IPS-11a (cell line): Measurements from ENCODE around the gene POU2F1.

Source experiments
- H3K4me3 ChIP-seq: one replicate; pipeline ENCODE4 v1.5.1; 2013; ENCODE audit warnings: low read depth, low read length, control low read depth

The POU2F1 gene

GRCh38 chr1:167457936-167458584 is 237.4 kb downstream of the POU2F1 start:
- H3K4me3 ChIP-seq, result no peak overlapping the region

- H3K4me3 ChIP-seq, result no peak overlapping the region
Measured at GRCh38 chr1:167460836-167461235, 240.2 kb downstream of the POU2F1 start.

- no peak overlapping the region for H3K4me3 ChIP-seq
Measured at GRCh38 chr1:167462341-167462740, 241.7 kb downstream of the POU2F1 start.

- H3K4me3 ChIP-seq, result no peak overlapping the region
Measured at GRCh38 chr1:167463080-167463479, 242.4 kb downstream of the POU2F1 start.

GRCh38 chr1:167463875-167464575 is 243.3 kb downstream of the POU2F1 start:
- no peak overlapping the region for H3K4me3 ChIP-seq

GRCh38 chr1:167465018-167465417 is 244.3 kb downstream of the POU2F1 start:
- H3K4me3 ChIP-seq, result no peak overlapping the region

GRCh38 chr1:167465743-167466142 is 245.1 kb downstream of the POU2F1 start:
- H3K4me3 ChIP-seq, result no peak overlapping the region

GRCh38 chr1:167467126-167467710 is 246.5 kb downstream of the POU2F1 start:
- H3K4me3 ChIP-seq, result no peak overlapping the region

GRCh38 chr1:167467752-167468151 is 247.1 kb downstream of the POU2F1 start:
- H3K4me3 ChIP-seq, result no peak overlapping the region

- H3K4me3 ChIP-seq, result no peak overlapping the region
Measured at GRCh38 chr1:167469280-167469965, 248.7 kb downstream of the POU2F1 start.

GRCh38 chr1:167471568-167471967 is 250.9 kb downstream of the POU2F1 start:
- no peak overlapping the region for H3K4me3 ChIP-seq

GRCh38 chr1:167472752-167473521 is 252.3 kb downstream of the POU2F1 start:
- H3K4me3 ChIP-seq, result no peak overlapping the region

GRCh38 chr1:167473761-167474160 is 253.1 kb downstream of the POU2F1 start:
- no peak overlapping the region for H3K4me3 ChIP-seq

- no peak overlapping the region for H3K4me3 ChIP-seq
Measured at GRCh38 chr1:167474191-167474641, 253.5 kb downstream of the POU2F1 start.

- no peak overlapping the region for H3K4me3 ChIP-seq
Measured at GRCh38 chr1:167476061-167476460, 255.4 kb downstream of the POU2F1 start.
